ENCODE data around the gene CPEB3. TPM values are rescaled to one million over a fixed set of nuclear protein-coding genes. Genes with fewer than 3 reads are reported as not detected.
"Not testable (repeated sequence)": the region's sequence is repeated elsewhere in the genome, so short reads cannot be mapped to it uniquely, and the experiment has no call there.

CPEB3 gene
- total and polyA plus RNA-seq, 5 donors from 2014 or later: 0.47 to 4.4 (median 0.98) TPM

DNA sequence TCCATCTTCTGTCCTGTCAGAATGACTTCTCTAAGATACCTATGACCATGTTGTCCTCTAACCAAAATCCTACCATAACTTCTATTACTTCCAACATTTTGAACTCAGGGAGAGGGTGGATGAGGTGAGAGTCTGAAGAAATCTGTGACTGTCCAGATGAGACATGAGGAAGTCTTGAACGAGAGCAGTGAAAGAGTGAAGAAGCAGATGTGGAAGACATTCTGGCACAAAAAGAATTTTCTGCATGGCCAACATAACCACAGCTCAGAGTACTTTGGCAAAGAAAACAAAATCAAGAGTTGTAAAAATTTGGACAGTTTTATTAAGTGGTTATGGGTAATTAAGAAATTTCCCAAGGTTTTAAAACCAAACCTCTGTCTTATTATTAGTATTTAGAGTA, 141.6 kb downstream of the CPEB3 start:
- H3K4me1 ChIP-seq (ENCODE audit: control insufficient read depth, insufficient read depth, low read length, poor library complexity, severe bottlenecking): no peaks in the 10 kb centered on the region
- H3K27ac ChIP-seq (ENCODE audit: insufficient read depth, low read length, poor library complexity, severe bottlenecking): no peak overlapping the region
- H3K9me3 Mint-ChIP-seq: no peaks in the 10 kb centered on the region
- no peaks in the 10 kb centered on the region for H3K27me3 ChIP-seq (ENCODE audit: control insufficient read depth, insufficient read depth, low read length)
- H3K4me1 Mint-ChIP-seq: peaks cover 2 to 12% (median 8%) of the 10 kb centered on the region in 4 donors
- DNase-seq (no peak), ATAC-seq (ENCODE audit: low read depth in 2 of 2) (no peak)
- no peaks in the 10 kb centered on the region for H3K36me3 ChIP-seq (ENCODE audit: control insufficient read depth, insufficient read depth, low read length)
- H3K27ac Mint-ChIP-seq: peak overlapping the region in 1 of 3 donors; percentile 4
- H3K4me3 Mint-ChIP-seq: no peak overlapping the region
- no peaks in the 10 kb centered on the region for H3K9me3 ChIP-seq (ENCODE audit: control insufficient read depth in 2 of 2, low read length in 2 of 2)
- H3K36me3 Mint-ChIP-seq: peaks cover 5% of the 10 kb centered on the region
- no peak overlapping the region for H3K4me3 ChIP-seq (ENCODE audit: low read depth, low read length)
- H3K27me3 Mint-ChIP-seq: peaks cover 6% of the 10 kb centered on the region

DNA sequence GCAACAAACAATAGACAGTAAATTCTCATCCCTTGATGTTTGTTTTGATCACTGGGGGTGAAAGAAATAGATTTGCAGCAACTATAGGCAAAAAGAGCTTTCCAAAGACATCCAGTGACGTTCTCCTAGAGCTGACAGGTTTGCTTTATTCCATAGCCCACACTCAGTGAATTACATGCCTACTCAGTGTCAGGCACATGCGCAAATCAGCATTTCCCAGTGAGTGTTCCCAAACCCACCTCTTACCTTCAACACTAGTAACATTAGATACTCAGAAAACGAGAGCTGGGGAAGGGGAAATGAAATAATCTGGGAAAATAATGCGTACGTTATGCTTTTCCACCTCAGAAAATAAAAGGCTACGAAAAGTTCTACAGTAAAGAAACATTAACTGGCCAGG, 144.1 kb downstream of the CPEB3 start:
- Histone ChIP-seq H3K36me3 (ENCODE audit: control insufficient read depth, insufficient read depth, low read length) (no peaks in the 10 kb centered on the region), H3K27me3 (ENCODE audit: control insufficient read depth, insufficient read depth, low read length) (no peaks in the 10 kb centered on the region), H3K4me1 (ENCODE audit: control insufficient read depth, insufficient read depth, low read length, poor library complexity, severe bottlenecking) (no peaks in the 10 kb centered on the region), H3K4me3 (ENCODE audit: low read depth, low read length) (no peak overlapping the region), H3K9me3 (ENCODE audit: control insufficient read depth in 2 of 2, low read length in 2 of 2) (no peaks in the 10 kb centered on the region), H3K27ac (ENCODE audit: insufficient read depth, low read length, poor library complexity, severe bottlenecking) (no peak overlapping the region)
- DNase-seq (no peak), ATAC-seq (ENCODE audit: low read depth in 2 of 2) (no peak)
- peaks cover 13% of the 10 kb centered on the region for H3K36me3 Mint-ChIP-seq
- H3K4me3 Mint-ChIP-seq: no peak overlapping the region
- peaks cover 6% of the 10 kb centered on the region for H3K27me3 Mint-ChIP-seq
- H3K27ac Mint-ChIP-seq: no peak overlapping the region
- H3K4me1 Mint-ChIP-seq: peaks cover 6 to 14% (median 10%) of the 10 kb centered on the region in 4 donors
- H3K9me3 Mint-ChIP-seq: no peaks in the 10 kb centered on the region

DNA sequence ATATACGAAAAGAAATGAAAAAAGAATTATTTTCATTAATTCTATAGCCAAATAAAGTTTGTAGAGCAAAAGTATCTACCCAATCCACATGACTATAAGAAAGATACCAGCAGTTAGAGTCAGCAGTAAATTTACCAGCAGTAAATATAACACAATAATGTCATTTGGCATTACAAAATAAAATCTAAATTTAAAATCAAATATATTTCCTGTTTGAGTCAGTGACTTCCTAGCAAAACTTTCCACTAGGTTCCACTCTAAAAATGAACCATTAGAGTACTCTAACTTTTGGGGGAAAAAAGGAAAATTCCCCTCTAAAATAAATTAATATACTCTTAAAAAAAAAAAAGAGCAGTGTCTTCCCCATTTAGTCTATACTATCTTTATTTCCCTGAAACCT, 144.8 kb downstream of the CPEB3 start:
- Mint-ChIP-seq H3K36me3 (peaks cover 13% of the 10 kb centered on the region), H3K9me3 (no peaks in the 10 kb centered on the region), H3K4me1 (peaks cover 6 to 13% (median 10%) of the 10 kb centered on the region in 4 donors), H3K4me3 (no peak overlapping the region), H3K27ac (no peak overlapping the region), H3K27me3 (peaks cover 6% of the 10 kb centered on the region)
- Histone ChIP-seq H3K27me3 (ENCODE audit: control insufficient read depth, insufficient read depth, low read length) (no peaks in the 10 kb centered on the region), H3K9me3 (ENCODE audit: control insufficient read depth in 2 of 2, low read length in 2 of 2) (no peaks in the 10 kb centered on the region), H3K27ac (ENCODE audit: insufficient read depth, low read length, poor library complexity, severe bottlenecking) (no peak overlapping the region), H3K36me3 (ENCODE audit: control insufficient read depth, insufficient read depth, low read length) (no peaks in the 10 kb centered on the region), H3K4me3 (ENCODE audit: low read depth, low read length) (no peak overlapping the region), H3K4me1 (ENCODE audit: control insufficient read depth, insufficient read depth, low read length, poor library complexity, severe bottlenecking) (no peaks in the 10 kb centered on the region)
- ATAC-seq (ENCODE audit: low read depth in 2 of 2) (no peak), DNase-seq (no peak)

DNA sequence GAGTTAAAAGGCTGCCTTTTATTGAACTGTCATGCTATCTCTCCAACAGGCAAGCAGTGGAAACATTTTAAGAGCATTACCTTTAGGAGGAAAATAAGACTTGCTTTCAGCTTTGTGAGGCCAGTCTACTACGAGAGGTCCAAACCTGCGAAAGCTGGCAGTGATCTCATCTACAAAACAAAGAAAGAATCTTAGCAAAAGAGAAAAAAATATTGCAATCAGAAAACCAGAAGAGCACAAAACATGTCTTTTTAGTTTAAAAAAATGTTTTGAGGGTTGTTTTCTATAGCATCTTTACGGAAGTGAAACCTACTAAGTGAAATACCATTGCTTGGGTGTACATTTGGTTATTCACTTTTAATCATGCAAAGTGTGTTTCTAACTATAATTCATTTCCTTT, 147.9 kb downstream of the CPEB3 start:
- peaks cover 3% of the 10 kb centered on the region for H3K36me3 ChIP-seq (ENCODE audit: control insufficient read depth, insufficient read depth, low read length)
- Mint-ChIP-seq H3K4me3 (no peak overlapping the region), H3K27me3 (peaks cover 4% of the 10 kb centered on the region), H3K4me1 (peaks cover 4 to 13% (median 8%) of the 10 kb centered on the region in 4 donors), H3K27ac (peak overlapping the region in 1 of 3 donors; percentile 16), H3K36me3 (peaks cover 24% of the 10 kb centered on the region), H3K9me3 (peaks cover 0 to 4% (median 0%) of the 10 kb centered on the region in 7 donors)
- H3K9me3 ChIP-seq (ENCODE audit: control insufficient read depth in 2 of 2, low read length in 2 of 2): no peaks in the 10 kb centered on the region
- H3K27me3 ChIP-seq (ENCODE audit: control insufficient read depth, insufficient read depth, low read length): no peaks in the 10 kb centered on the region
- no peak overlapping the region for H3K4me3 ChIP-seq (ENCODE audit: low read depth, low read length)
- H3K4me1 ChIP-seq (ENCODE audit: control insufficient read depth, insufficient read depth, low read length, poor library complexity, severe bottlenecking): no peaks in the 10 kb centered on the region
- DNase-seq (no peak), ATAC-seq (ENCODE audit: low read depth in 2 of 2) (no peak)
- no peak overlapping the region for H3K27ac ChIP-seq (ENCODE audit: insufficient read depth, low read length, poor library complexity, severe bottlenecking)

DNA sequence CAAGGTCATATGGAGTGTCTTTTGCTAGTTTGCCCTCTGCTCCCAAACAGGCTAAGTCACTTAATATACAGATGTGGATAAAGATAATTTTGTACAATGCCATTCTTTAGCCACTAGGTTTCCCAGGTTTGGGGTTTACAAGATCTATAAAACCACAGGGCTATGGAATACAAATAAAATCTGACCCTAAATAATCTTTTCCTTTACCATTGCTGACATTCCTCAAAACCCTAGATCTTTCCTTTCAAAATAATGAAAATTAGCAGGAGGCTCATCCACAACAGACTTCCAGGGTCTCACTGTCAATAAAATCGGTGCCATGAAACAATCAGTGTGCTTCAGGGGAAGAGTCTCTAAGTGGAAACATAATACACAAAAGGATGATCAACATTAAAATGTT, 148.4 kb downstream of the CPEB3 start:
- DNase-seq (no peak), ATAC-seq (ENCODE audit: low read depth in 2 of 2) (no peak)
- Mint-ChIP-seq H3K27ac (peak overlapping the region in 1 of 3 donors; percentile 22), H3K4me3 (no peak overlapping the region), H3K27me3 (no peaks in the 10 kb centered on the region), H3K9me3 (peaks cover 0 to 4% (median 0%) of the 10 kb centered on the region in 7 donors), H3K4me1 (peaks cover 3 to 13% (median 7%) of the 10 kb centered on the region in 4 donors), H3K36me3 (peaks cover 27% of the 10 kb centered on the region)
- peaks cover 5% of the 10 kb centered on the region for H3K36me3 ChIP-seq (ENCODE audit: control insufficient read depth, insufficient read depth, low read length)
- H3K4me3 ChIP-seq (ENCODE audit: low read depth, low read length): no peak overlapping the region
- H3K27ac ChIP-seq (ENCODE audit: insufficient read depth, low read length, poor library complexity, severe bottlenecking): no peak overlapping the region
- no peaks in the 10 kb centered on the region for H3K27me3 ChIP-seq (ENCODE audit: control insufficient read depth, insufficient read depth, low read length)
- H3K4me1 ChIP-seq (ENCODE audit: control insufficient read depth, insufficient read depth, low read length, poor library complexity, severe bottlenecking): no peaks in the 10 kb centered on the region
- no peaks in the 10 kb centered on the region for H3K9me3 ChIP-seq (ENCODE audit: control insufficient read depth in 2 of 2, low read length in 2 of 2)

DNA sequence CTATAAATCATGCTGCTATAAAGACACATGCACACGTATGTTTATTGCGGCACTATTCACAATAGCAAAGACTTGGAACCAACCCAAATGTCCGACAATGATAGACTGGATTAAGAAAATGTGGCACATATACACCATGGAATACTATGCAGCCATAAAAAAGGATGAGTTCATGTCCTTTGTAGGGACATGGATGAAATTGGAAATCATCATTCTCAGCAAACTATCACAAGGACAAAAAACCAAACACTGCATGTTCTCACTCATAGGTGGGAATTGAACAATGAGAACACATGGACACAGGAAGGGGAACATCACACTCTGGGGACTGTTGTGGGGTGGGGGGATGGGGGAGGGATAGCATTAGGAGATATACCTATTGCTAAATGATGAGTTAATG, 149.7 kb downstream of the CPEB3 start:
- not testable (repeated sequence) for ATAC-seq (ENCODE audit: low read depth in 2 of 2); H3K9me3 ChIP-seq (ENCODE audit: control insufficient read depth in 2 of 2, low read length in 2 of 2); H3K4me3 ChIP-seq (ENCODE audit: low read depth, low read length); H3K4me3 Mint-ChIP-seq; H3K27me3 ChIP-seq (ENCODE audit: control insufficient read depth, insufficient read depth, low read length); H3K27ac ChIP-seq (ENCODE audit: insufficient read depth, low read length, poor library complexity, severe bottlenecking); DNase-seq; H3K9me3 Mint-ChIP-seq; H3K27ac Mint-ChIP-seq; H3K4me1 ChIP-seq (ENCODE audit: control insufficient read depth, insufficient read depth, low read length, poor library complexity, severe bottlenecking); H3K36me3 ChIP-seq (ENCODE audit: control insufficient read depth, insufficient read depth, low read length); H3K27me3 Mint-ChIP-seq
- Mint-ChIP-seq H3K36me3 (peaks cover 38% of the 10 kb centered on the region), H3K4me1 (peaks cover 0 to 13% (median 6%) of the 10 kb centered on the region in 4 donors)

DNA sequence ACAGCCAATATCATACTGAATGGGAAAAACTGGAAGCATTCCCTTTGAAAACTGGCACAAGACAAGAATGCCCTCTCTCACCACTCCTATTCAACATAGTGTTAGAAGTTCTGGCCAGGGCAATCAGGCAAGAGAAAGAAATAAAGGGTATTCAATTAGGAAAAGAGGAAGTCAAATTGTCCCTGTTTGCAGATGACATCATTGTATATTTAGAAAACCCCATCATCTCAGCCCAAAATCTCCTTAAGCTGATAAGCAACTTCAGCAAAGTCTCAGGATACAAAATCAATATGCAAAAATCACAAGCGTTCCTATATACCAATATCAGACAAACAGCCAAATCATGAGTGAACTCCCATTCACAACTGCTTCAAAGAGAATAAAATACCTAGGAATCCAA, 156.8 kb downstream of the CPEB3 start:
- H3K27me3 ChIP-seq (ENCODE audit: control insufficient read depth, insufficient read depth, low read length): not testable (repeated sequence)

DNA sequence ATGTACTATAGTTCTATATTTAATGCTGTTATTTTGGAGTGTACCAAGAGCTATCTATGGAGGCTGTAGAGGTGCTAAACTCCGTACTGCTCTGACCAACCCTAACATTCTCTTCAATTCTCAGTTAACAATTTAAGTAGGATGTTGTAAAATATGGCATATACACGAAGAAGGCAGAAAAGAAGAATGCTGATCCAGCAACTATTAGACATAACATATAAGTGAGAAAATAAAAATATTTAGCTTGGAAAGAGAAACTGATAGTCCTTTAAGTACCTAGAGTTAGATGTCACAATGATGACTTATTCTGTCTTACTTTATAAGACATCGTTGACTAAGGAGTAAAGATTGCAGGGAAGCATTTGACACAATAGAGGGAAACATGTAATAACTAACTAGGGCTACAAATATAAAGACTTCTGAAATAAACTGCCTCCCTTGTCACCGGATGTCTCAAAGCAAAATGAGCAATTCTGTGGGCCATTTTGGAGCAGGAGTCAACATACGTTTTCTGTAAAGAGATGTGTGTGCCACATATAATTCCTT, 159.5 kb downstream of the CPEB3 start:
- Mint-ChIP-seq H3K9me3 (peaks cover 0 to 7% (median 0%) of the 10 kb centered on the region in 7 donors), H3K4me1 (peaks cover 0 to 11% (median 3%) of the 10 kb centered on the region in 4 donors), H3K27me3 (no peaks in the 10 kb centered on the region), H3K4me3 (no peak overlapping the region), H3K36me3 (peaks cover 10% of the 10 kb centered on the region), H3K27ac (no peak overlapping the region)
- Histone ChIP-seq H3K4me1 (ENCODE audit: control insufficient read depth, insufficient read depth, low read length, poor library complexity, severe bottlenecking) (no peaks in the 10 kb centered on the region), H3K4me3 (ENCODE audit: low read depth, low read length) (no peak overlapping the region), H3K27me3 (ENCODE audit: control insufficient read depth, insufficient read depth, low read length) (no peaks in the 10 kb centered on the region), H3K9me3 (ENCODE audit: control insufficient read depth in 2 of 2, low read length in 2 of 2) (no peaks in the 10 kb centered on the region), H3K27ac (ENCODE audit: insufficient read depth, low read length, poor library complexity, severe bottlenecking) (no peak overlapping the region), H3K36me3 (ENCODE audit: control insufficient read depth, insufficient read depth, low read length) (no peaks in the 10 kb centered on the region)
- no peak for ATAC-seq (ENCODE audit: low read depth in 2 of 2)
- no peak for DNase-seq

More for the DNA sequence above, 156.8 kb downstream of the CPEB3 start:
- H3K36me3 Mint-ChIP-seq: peaks cover 29% of the 10 kb centered on the region
- not testable (repeated sequence) for H3K4me1 ChIP-seq (ENCODE audit: control insufficient read depth, insufficient read depth, low read length, poor library complexity, severe bottlenecking); H3K9me3 Mint-ChIP-seq; H3K9me3 ChIP-seq (ENCODE audit: control insufficient read depth in 2 of 2, low read length in 2 of 2); H3K4me3 ChIP-seq (ENCODE audit: low read depth, low read length); H3K4me3 Mint-ChIP-seq; H3K27ac ChIP-seq (ENCODE audit: insufficient read depth, low read length, poor library complexity, severe bottlenecking); H3K27ac Mint-ChIP-seq; H3K36me3 ChIP-seq (ENCODE audit: control insufficient read depth, insufficient read depth, low read length); ATAC-seq (ENCODE audit: low read depth in 2 of 2); DNase-seq; H3K27me3 Mint-ChIP-seq
- H3K4me1 Mint-ChIP-seq: peaks cover 0 to 13% (median 3%) of the 10 kb centered on the region in 4 donors
